Measurements from ENCODE around the gene UGGT2. TPM values are rescaled to one million over a fixed set of nuclear protein-coding genes. Genes with fewer than 3 reads are reported as not detected.
A peak's percentile ranks its signal among the peaks of the same experiment; 100 is the strongest.
"Not testable (repeated sequence)": the region's sequence is repeated elsewhere in the genome, so short reads cannot be mapped to it uniquely, and the experiment has no call there.

Gene UGGT2
- total RNA-seq, 1 experiment from 2014 or later: 25.9 TPM

- no peak for DNase-seq (ENCODE audit: low spot score)
- in situ Hi-C loops (cut with HindIII; ENCODE audit: low sequenced_read_pairs): loop anchor here (10.0 kb wide), 1 partner anchor 249 kb away; no protein-coding TSS in a partner anchor
Observed at GRCh38 chr13:95833719-95834118, 219.5 kb downstream of the UGGT2 start.

- in situ Hi-C loops (cut with HindIII; ENCODE audit: low sequenced_read_pairs): loop anchor here (10.0 kb wide), 1 partner anchor 248 kb away; no protein-coding TSS in a partner anchor
- no peak for DNase-seq (ENCODE audit: low spot score)
Observed at GRCh38 chr13:95833126-95833525, 220.1 kb downstream of the UGGT2 start.

- no peak for DNase-seq (ENCODE audit: low spot score)
- in situ Hi-C loops (cut with HindIII; ENCODE audit: low sequenced_read_pairs): no loop called here
Observed at GRCh38 chr13:95822303-95822702, 230.9 kb downstream of the UGGT2 start.

- no peak for DNase-seq (ENCODE audit: low spot score)
- in situ Hi-C loops (cut with HindIII; ENCODE audit: low sequenced_read_pairs): no loop called here
Observed at GRCh38 chr13:95814495-95814894, 238.7 kb downstream of the UGGT2 start.

- in situ Hi-C loops (cut with HindIII; ENCODE audit: low sequenced_read_pairs): no loop called here
- DNase-seq (ENCODE audit: low spot score): no peak
Observed at GRCh38 chr13:95813139-95813538, 240.1 kb downstream of the UGGT2 start.

- DNase-seq (ENCODE audit: low spot score): no peak
- in situ Hi-C loops (cut with HindIII; ENCODE audit: low sequenced_read_pairs): no loop called here
Observed at GRCh38 chr13:95809429-95809828, 243.8 kb downstream of the UGGT2 start.

- DNase-seq (ENCODE audit: low spot score): no peak
- in situ Hi-C loops (cut with HindIII; ENCODE audit: low sequenced_read_pairs): no loop called here
Observed at GRCh38 chr13:95805921-95806320, 247.3 kb downstream of the UGGT2 start.

- DNase-seq (ENCODE audit: low spot score): no peak
- in situ Hi-C loops (cut with HindIII; ENCODE audit: low sequenced_read_pairs): no loop called here
Observed at GRCh38 chr13:95801825-95802224, 251.4 kb downstream of the UGGT2 start.

- peak; percentile 5 for DNase-seq (ENCODE audit: low spot score)
- in situ Hi-C loops (cut with HindIII; ENCODE audit: low sequenced_read_pairs): no loop called here
Observed at GRCh38 chr13:95800436-95800835, 252.8 kb downstream of the UGGT2 start.

- no peak for DNase-seq (ENCODE audit: low spot score)
- in situ Hi-C loops (cut with HindIII; ENCODE audit: low sequenced_read_pairs): no loop called here
Observed at GRCh38 chr13:95797016-95797415, 256.2 kb downstream of the UGGT2 start.

- DNase-seq (ENCODE audit: low spot score): no peak
- in situ Hi-C loops (cut with HindIII; ENCODE audit: low sequenced_read_pairs): no loop called here
Observed at GRCh38 chr13:95793781-95794180, 259.4 kb downstream of the UGGT2 start.

- in situ Hi-C loops (cut with HindIII; ENCODE audit: low sequenced_read_pairs): no loop called here
- DNase-seq (ENCODE audit: low spot score): no peak
Observed at GRCh38 chr13:95793018-95793555, 260.1 kb downstream of the UGGT2 start.

- DNase-seq (ENCODE audit: low spot score): no peak
- in situ Hi-C loops (cut with HindIII; ENCODE audit: low sequenced_read_pairs): no loop called here
Observed at GRCh38 chr13:95791084-95791722, 262.0 kb downstream of the UGGT2 start.

- DNase-seq (ENCODE audit: low spot score); in situ Hi-C loops (cut with HindIII; ENCODE audit: low sequenced_read_pairs): not testable (repeated sequence)
Observed at GRCh38 chr13:95789315-95789714, 263.9 kb downstream of the UGGT2 start.

GRCh38 chr13:95788100-95788463 lies 265.1 kb downstream of the UGGT2 start:
- in situ Hi-C loops (cut with HindIII; ENCODE audit: low sequenced_read_pairs): no loop called here
- no peak for DNase-seq (ENCODE audit: low spot score)

- no peak for DNase-seq (ENCODE audit: low spot score)
- in situ Hi-C loops (cut with HindIII; ENCODE audit: low sequenced_read_pairs): no loop called here
Observed at GRCh38 chr13:95787356-95788099, 265.7 kb downstream of the UGGT2 start.

GRCh38 chr13:95784900-95785290 lies 268.3 kb downstream of the UGGT2 start:
- in situ Hi-C loops (cut with HindIII; ENCODE audit: low sequenced_read_pairs): no loop called here
- DNase-seq (ENCODE audit: low spot score): no peak

GRCh38 chr13:95784161-95784899 lies 268.9 kb downstream of the UGGT2 start:
- DNase-seq (ENCODE audit: low spot score): no peak
- in situ Hi-C loops (cut with HindIII; ENCODE audit: low sequenced_read_pairs): no loop called here

- in situ Hi-C loops (cut with HindIII; ENCODE audit: low sequenced_read_pairs): no loop called here
- DNase-seq (ENCODE audit: low spot score): no peak
Observed at GRCh38 chr13:95783747-95784146, 269.5 kb downstream of the UGGT2 start.

- in situ Hi-C loops (cut with HindIII; ENCODE audit: low sequenced_read_pairs); DNase-seq (ENCODE audit: low spot score): not testable (repeated sequence)
Observed at GRCh38 chr13:95781940-95782339, 271.3 kb downstream of the UGGT2 start.

All from G401 (cell line).